Large intestine (tissue), 3 donors: ENCODE results near the gene EBF3. TPM values are rescaled to one million over a fixed set of nuclear protein-coding genes. Genes with fewer than 3 reads are reported as not detected.

ENCODE experiments used
- DNase-seq, 2 donors: peaks; one replicate each; pipeline versions ENCODE4 v3.0.0 to v3.0.0-alpha.2; 2013
- H3K27ac ChIP-seq: one replicate; pipeline ENCODE4 v1.5.1; 2013; ENCODE audit warnings: low read length
- H3K27me3 ChIP-seq: 2 replicates; pipeline ENCODE4 v1.6.1; 2013; ENCODE audit warnings: low read length; ENCODE audit not compliant: control insufficient read depth, insufficient read depth
- H3K36me3 ChIP-seq: 2 replicates; pipeline ENCODE4 v1.6.1; 2013; ENCODE audit warnings: low read length; ENCODE audit not compliant: control insufficient read depth, insufficient read depth
- H3K4me1 ChIP-seq: one replicate; pipeline ENCODE4 v1.6.1; 2013; ENCODE audit warnings: low read length; ENCODE audit not compliant: control insufficient read depth, insufficient read depth
- H3K4me3 ChIP-seq: one replicate; pipeline ENCODE4 v1.5.1; 2013; ENCODE audit warnings: low read length
- H3K9me3 ChIP-seq: one replicate; pipeline ENCODE4 v1.6.1; 2013; ENCODE audit warnings: mild to moderate bottlenecking, low read depth, low read length, moderate library complexity; ENCODE audit not compliant: control insufficient read depth
- WGBS: methylation state at CpG from one replicate; pipeline ENCODE4 v1.1.5; 2013; ENCODE audit warnings: low lambda C conversion rate; ENCODE audit not compliant: insufficient coverage; 5-methylcytosine and 5-hydroxymethylcytosine counted together
- polyA plus RNA-seq: library from polyadenylated mRNA; unstranded; fragments of 120-200 nt; gene quantifications from one replicate; pipeline ENCODE4 v1.2.1, GENCODE V29; 2013

EBF3 gene
- polyA plus RNA-seq, 1 donor = 7.5 TPM

DNA sequence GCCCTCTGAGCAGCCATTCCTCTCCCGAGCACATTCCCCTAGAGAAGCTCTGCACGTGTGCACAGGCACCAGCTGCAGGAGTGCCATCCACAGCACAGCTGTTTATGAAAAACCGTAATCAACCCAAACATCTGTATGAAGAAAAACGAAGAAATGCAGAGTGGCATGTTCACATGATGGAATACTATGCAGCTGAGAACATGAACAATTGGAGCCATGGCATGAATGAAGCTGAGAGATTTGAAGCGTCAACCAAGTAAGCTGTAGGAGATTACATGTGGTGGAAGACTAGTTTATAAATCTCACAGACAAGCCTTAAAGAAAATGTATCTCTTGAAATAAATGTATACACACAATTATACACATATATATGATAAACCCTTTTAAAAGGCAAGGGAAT is 176.5 kb downstream of the EBF3 start:
- Histone ChIP-seq H3K27ac (no peak overlapping the region), H3K4me1 (no peaks in the 10 kb centered on the region), H3K9me3 (no peaks in the 10 kb centered on the region), H3K36me3 (no peaks in the 10 kb centered on the region), H3K27me3 (no peaks in the 10 kb centered on the region), H3K4me3 (no peak overlapping the region)
- 100% methylated on average over 1 of the region's 5 CpGs for WGBS
- no peak for DNase-seq

DNA sequence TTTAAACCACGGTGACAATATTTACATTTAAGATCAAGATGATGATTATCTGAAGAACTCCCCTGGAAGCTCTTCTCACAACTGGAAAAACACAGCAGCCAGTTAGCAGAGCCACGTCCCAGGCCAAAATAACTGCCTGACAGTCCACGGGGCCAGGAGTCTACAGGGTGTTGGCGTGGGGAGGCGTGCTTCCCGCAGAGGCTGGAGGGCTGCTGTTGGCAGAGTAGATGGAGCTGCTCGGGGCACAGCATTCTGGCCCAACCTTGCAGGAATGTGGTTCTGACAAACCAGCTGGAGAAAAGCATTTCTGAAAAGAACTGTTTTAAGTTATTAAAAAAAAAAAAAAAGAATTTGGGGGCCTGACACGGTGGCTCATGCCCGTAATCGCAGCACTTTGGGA is 177.9 kb downstream of the EBF3 start:
- no peak for DNase-seq
- H3K9me3 ChIP-seq = no peaks in the 10 kb centered on the region

DNA sequence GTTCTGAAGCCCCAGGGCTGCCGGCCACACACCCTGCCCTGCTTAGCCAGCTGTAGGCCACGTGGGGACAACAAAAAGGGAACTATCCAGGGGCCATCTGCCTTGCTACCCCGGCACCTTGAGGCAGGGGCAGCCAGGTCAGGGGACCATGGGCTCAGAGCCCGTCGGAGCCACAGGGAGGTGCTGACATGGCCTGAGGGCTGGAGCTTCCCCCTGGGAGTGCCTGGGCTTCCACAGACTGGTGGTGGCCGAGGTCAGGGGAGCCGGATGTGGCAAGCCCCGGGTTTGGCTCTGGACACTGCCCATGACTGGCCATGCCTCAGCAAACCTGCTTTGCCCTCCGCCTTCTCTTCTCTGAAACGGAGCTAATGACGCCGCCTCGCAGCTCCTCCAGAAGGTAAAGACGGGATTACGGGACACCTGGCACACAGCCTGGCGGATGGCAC is 178.5 kb downstream of the EBF3 start:
- Histone ChIP-seq H3K4me3 (no peak overlapping the region), H3K4me1 (no peaks in the 10 kb centered on the region), H3K27me3 (no peaks in the 10 kb centered on the region), H3K27ac (no peak overlapping the region), H3K36me3 (no peaks in the 10 kb centered on the region), H3K9me3 (no peaks in the 10 kb centered on the region)
- no peak for DNase-seq
- no CpG with 5 or more reads among the region's 16 CpGs for WGBS

More for the DNA sequence above, 177.9 kb downstream of the EBF3 start:
- no peaks in the 10 kb centered on the region for H3K4me1 ChIP-seq
- H3K4me3 ChIP-seq = no peak overlapping the region
- no peaks in the 10 kb centered on the region for H3K27me3 ChIP-seq
- no peaks in the 10 kb centered on the region for H3K36me3 ChIP-seq
- H3K27ac ChIP-seq = no peak overlapping the region
- WGBS = no CpG with 5 or more reads among the region's 10 CpGs

Other genes with a start within 250 kb of the EBF3 start
- gene C10orf143, start 146.6 kb upstream of the EBF3 start, polyA plus RNA-seq = 4.7 TPM
- gene GLRX3, start 172.1 kb upstream of the EBF3 start, polyA plus RNA-seq = 66.0 TPM